SH-SY5Y (cell line): ENCODE measurements around the gene CD82.

Source experiments
- GATA2 ChIP-seq: IDR thresholded peaks from 2 replicates; pipeline ENCODE4 v1.6.1; 2011; ENCODE audit warnings: mild to moderate bottlenecking, low read depth, low read length
- GATA3 ChIP-seq: IDR thresholded peaks from 2 replicates; pipeline ENCODE4 v1.6.1; 2011; ENCODE audit warnings: low read depth, mild to moderate bottlenecking, low read length, moderate library complexity

CD82 gene

GRCh38 chr11:44551456-44552139 is 13.9 kb upstream of the CD82 start:
- TF ChIP-seq GATA2 (no peak), GATA3 (no peak)

GRCh38 chr11:44555031-44555800 is 10.2 kb upstream of the CD82 start:
- TF ChIP-seq GATA3, result no peak
- TF ChIP-seq GATA2, result no peak

- TF ChIP-seq GATA3 (no peak), GATA2 (no peak)
Measured at GRCh38 chr11:44556735-44557409, 8.6 kb upstream of the CD82 start.

GRCh38 chr11:44557464-44557863 is 8.0 kb upstream of the CD82 start:
- TF ChIP-seq GATA2 (no peak; the same call in 1 of the 2 replicates), GATA3 (no peak)

- TF ChIP-seq GATA3, result no peak
- no peak for TF ChIP-seq GATA2
Measured at GRCh38 chr11:44559207-44559939, 6.1 kb upstream of the CD82 start.

- no peak for TF ChIP-seq GATA2
- no peak for TF ChIP-seq GATA3
Measured at GRCh38 chr11:44561275-44561805, 4.1 kb upstream of the CD82 start.

GRCh38 chr11:44561964-44562734 is 3.3 kb upstream of the CD82 start:
- TF ChIP-seq GATA3, result no peak
- no peak for TF ChIP-seq GATA2

- TF ChIP-seq GATA2 (no peak), GATA3 (no peak)
Measured at GRCh38 chr11:44562845-44563460, 2.5 kb upstream of the CD82 start.

- TF ChIP-seq GATA2 (no peak), GATA3 (no peak)
Measured at GRCh38 chr11:44563711-44564110, 1.8 kb upstream of the CD82 start.

GRCh38 chr11:44564166-44564565 is 1.3 kb upstream of the CD82 start:
- TF ChIP-seq GATA2, result no peak
- TF ChIP-seq GATA3, result no peak

- no peak for TF ChIP-seq GATA2
- no peak for TF ChIP-seq GATA3
Measured at GRCh38 chr11:44564670-44565210, 723 bp upstream of the CD82 start.
